Activated CD4-positive, alpha-beta memory T cell treated with anti-CD3 and anti-CD28 coated beads for 36 hours (primary cell): ENCODE measurements around the gene ANKRD39. TPM values are rescaled to one million over a fixed set of nuclear protein-coding genes. Genes with fewer than 3 reads are reported as not detected.
A peak's percentile ranks its signal among the peaks of the same experiment; 100 is the strongest.

Experiments
- CTCF ChIA-PET: fragments of 350-600 bp; sonication (Branson Sonifier 250); formaldehyde crosslinking; loops from one replicate; lab custom pipeline; 2021; ENCODE audit warnings: antibody characterized with exemption, inconsistent platforms; lab: Charles Lee
- POLR2A ChIA-PET: fragments of 350-600 bp; sonication (Branson Sonifier 250); formaldehyde crosslinking; loops from one replicate; lab custom pipeline; 2021; ENCODE audit warnings: antibody characterized with exemption; lab: Charles Lee
- DNase-seq: peaks from one replicate; pipeline ENCODE4 v3.0.0-alpha.2; 2020
- H3K27ac Mint-ChIP-seq: one replicate; pipeline ENCODE4 v1.8.0; 2021; ENCODE audit warnings: mixed read lengths
- H3K27me3 Mint-ChIP-seq: one replicate; pipeline ENCODE4 v1.8.0; 2021; ENCODE audit warnings: mixed read lengths
- H3K36me3 Mint-ChIP-seq: one replicate; pipeline ENCODE4 v1.8.0; 2021; ENCODE audit warnings: mixed read lengths
- H3K4me1 Mint-ChIP-seq: one replicate; pipeline ENCODE4 v1.8.0; 2021; ENCODE audit warnings: low read depth, mixed read lengths
- H3K4me3 Mint-ChIP-seq: one replicate; pipeline ENCODE4 v1.8.0; 2021; ENCODE audit warnings: mild to moderate bottlenecking, mixed read lengths
- H3K9me3 Mint-ChIP-seq: one replicate; pipeline ENCODE4 v1.8.0; 2021; ENCODE audit warnings: mixed read lengths
- intact Hi-C: fragments of 100-400 bp; cut with micrococcal nuclease; formaldehyde crosslinking; loops from one replicate; pipeline ENCODE4 v1.15.1; 2023
- total RNA-seq, 2 experiments: library from RNA; stranded (reverse); gene quantifications; one replicate each; pipeline ENCODE4 v1.2.3, GENCODE V29; 2021

The ANKRD39 gene
- total RNA-seq, 2 experiments from 2014 or later, result 29.0 to 35.1 TPM

DNA sequence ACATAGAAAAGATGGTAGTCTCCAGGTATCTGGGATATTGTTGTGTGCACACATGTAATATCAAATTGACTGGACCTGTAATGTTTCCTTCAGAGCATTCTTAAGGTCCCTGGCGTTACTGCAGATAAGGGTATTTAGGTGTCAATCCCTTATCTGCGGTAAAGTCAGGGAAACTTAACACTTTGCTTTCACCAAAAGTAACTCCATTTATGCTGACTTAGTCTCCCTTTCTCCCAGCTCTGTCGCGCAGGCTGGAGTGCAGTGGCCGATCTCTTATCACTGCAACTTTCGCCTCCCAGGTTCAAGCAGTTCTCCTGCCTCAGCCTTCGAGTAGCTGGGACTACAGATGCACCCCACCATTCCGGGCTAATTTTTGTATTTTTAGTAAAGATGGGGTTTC, 39.9 kb downstream of the ANKRD39 start:
- no peaks in the 10 kb centered on the region for H3K9me3 Mint-ChIP-seq
- H3K36me3 Mint-ChIP-seq, result peaks cover 4% of the 10 kb centered on the region
- peak overlapping the region; percentile 79 for H3K4me3 Mint-ChIP-seq
- intact Hi-C loops, result loop anchor here (5.0 kb wide), 4 partner anchors 39 to 294 kb away; partner anchors contain the start of genes ANKRD36, ANKRD39 and CNNM4
- no peaks in the 10 kb centered on the region for H3K27me3 Mint-ChIP-seq
- H3K27ac Mint-ChIP-seq, result peak overlapping the region; percentile 49
- no peak for DNase-seq
- ChIA-PET CTCF (interaction anchor here (1.8 kb wide), 1 partner anchor 40 kb away, joined by 10 read pairs; the partner anchor contains the start of gene ANKRD39), POLR2A (interaction anchor here (2.0 to 3.6 kb wide), 2 partner anchors 16 to 40 kb away, joined by 6 to 17 read pairs; partner anchors contain the start of gene ANKRD39)
- peaks cover 57% of the 10 kb centered on the region for H3K4me1 Mint-ChIP-seq

DNA sequence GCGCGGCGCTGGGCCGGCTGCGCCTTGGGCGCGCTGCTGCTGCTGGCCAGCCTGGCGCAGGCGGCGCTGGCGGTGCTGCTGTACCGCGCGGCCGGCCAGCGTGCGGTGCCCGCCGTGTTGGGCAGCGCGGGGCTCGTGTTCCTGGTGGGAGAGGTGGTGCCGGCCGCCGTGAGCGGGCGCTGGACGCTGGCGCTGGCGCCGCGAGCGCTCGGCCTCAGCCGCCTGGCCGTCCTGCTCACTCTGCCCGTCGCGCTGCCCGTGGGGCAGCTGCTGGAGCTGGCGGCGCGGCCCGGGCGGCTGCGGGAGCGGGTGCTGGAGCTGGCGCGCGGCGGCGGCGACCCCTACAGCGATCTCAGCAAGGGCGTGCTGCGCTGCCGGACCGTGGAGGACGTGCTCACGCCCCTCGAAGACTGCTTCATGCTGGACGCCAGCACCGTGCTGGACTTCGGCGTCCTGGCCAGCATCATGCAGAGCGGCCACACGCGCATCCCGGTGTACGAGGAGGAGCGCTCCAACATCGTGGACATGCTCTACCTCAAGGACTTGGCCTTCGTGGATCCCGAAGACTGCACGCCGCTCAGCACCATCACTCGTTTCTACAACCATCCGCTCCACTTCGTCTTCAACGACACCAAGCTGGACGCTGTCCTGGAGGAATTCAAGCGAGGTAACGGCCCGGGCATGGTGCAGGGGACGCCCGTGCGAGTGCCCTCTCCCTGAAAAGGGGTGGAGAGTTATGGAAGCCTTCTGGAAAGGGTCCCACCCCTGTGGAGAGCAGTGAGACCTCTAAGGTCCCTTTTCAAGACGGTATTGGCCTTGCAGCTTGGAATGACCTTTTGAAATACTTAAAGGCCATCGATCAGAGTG, 40.7 kb downstream of the ANKRD39 start:
- POLR2A ChIA-PET, result interaction anchor here (0.9 to 3.6 kb wide), 8 partner anchors 15 to 273 kb away, joined by 3 to 17 read pairs (median 4); partner anchors contain the start of genes ANKRD39 and CNNM4
- intact Hi-C loops, result loop anchor here (1.0 to 5.0 kb wide), 5 partner anchors 11 to 295 kb away; partner anchors contain the start of genes ANKRD36, ANKRD39 and CNNM4
- peaks cover 64% of the 10 kb centered on the region for H3K4me1 Mint-ChIP-seq
- H3K36me3 Mint-ChIP-seq, result peaks cover 4% of the 10 kb centered on the region
- H3K4me3 Mint-ChIP-seq, result peak overlapping the region; percentile 79
- CTCF ChIA-PET, result interaction anchor here (0.8 to 2.3 kb wide), 18 partner anchors 11 to 295 kb away, joined by 3 to 14 read pairs (median 4); partner anchors contain the start of genes ANKRD36, ANKRD39 and CNNM4
- no peak overlapping the region for H3K27ac Mint-ChIP-seq
- DNase-seq, result no peak
- H3K27me3 Mint-ChIP-seq, result no peaks in the 10 kb centered on the region
- H3K9me3 Mint-ChIP-seq, result no peaks in the 10 kb centered on the region

DNA sequence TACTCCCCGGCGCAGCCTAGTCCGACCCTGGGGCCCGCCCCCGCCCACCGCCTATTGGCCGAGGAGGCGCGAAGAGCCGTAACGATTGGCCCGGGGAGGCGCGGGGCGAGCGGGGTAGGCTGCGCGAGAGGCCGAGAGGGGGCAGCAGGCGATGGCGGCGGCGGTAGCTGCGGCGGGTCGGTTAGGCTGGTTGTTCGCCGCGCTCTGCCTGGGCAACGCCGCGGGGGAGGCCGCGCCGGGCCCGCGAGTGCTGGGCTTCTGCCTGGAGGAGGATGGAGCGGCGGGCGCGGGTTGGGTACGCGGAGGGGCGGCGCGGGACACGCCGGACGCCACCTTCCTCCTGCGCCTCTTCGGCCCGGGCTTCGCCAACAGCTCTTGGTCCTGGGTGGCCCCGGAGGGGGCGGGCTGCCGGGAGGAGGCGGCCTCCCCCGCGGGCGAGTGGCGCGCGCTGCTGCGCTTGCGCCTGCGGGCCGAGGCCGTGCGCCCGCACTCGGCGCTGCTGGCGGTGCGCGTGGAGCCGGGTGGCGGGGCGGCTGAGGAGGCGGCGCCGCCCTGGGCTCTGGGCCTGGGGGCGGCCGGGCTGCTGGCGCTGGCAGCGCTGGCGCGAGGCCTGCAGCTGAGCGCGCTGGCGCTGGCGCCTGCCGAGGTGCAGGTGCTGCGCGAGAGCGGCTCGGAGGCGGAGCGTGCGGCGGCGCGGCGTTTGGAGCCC, 41.5 kb downstream of the ANKRD39 start, which contains the start of gene CNNM3:
TSS of gene CNNM3 (plus strand) at position 142 of the 709 bp plus-strand sequence. CDS start at position 152, 10 bp downstream.
- DNase-seq, result peak; percentile 97
- Mint-ChIP-seq H3K36me3 (peaks cover 4% of the 10 kb centered on the region), H3K9me3 (no peaks in the 10 kb centered on the region), H3K27me3 (no peaks in the 10 kb centered on the region), H3K4me3 (peak within 1 kb of the TSS; percentile 82), H3K27ac (peak within 1 kb of the TSS; percentile 77), H3K4me1 (peaks cover 60% of the 10 kb centered on the region)
- intact Hi-C loops, result loop anchor here (1.0 to 5.0 kb wide), 5 partner anchors 10 to 296 kb away; partner anchors contain the start of genes ANKRD36, ANKRD39 and CNNM4
- ChIA-PET POLR2A (interaction anchor here (0.9 to 3.6 kb wide), 8 partner anchors 14 to 272 kb away, joined by 3 to 17 read pairs (median 4); partner anchors contain the start of genes ANKRD39 and CNNM4), CTCF (interaction anchor here (0.8 to 2.3 kb wide), 18 partner anchors 10 to 296 kb away, joined by 3 to 14 read pairs (median 3); partner anchors contain the start of genes ANKRD36, ANKRD39 and CNNM4)

DNA sequence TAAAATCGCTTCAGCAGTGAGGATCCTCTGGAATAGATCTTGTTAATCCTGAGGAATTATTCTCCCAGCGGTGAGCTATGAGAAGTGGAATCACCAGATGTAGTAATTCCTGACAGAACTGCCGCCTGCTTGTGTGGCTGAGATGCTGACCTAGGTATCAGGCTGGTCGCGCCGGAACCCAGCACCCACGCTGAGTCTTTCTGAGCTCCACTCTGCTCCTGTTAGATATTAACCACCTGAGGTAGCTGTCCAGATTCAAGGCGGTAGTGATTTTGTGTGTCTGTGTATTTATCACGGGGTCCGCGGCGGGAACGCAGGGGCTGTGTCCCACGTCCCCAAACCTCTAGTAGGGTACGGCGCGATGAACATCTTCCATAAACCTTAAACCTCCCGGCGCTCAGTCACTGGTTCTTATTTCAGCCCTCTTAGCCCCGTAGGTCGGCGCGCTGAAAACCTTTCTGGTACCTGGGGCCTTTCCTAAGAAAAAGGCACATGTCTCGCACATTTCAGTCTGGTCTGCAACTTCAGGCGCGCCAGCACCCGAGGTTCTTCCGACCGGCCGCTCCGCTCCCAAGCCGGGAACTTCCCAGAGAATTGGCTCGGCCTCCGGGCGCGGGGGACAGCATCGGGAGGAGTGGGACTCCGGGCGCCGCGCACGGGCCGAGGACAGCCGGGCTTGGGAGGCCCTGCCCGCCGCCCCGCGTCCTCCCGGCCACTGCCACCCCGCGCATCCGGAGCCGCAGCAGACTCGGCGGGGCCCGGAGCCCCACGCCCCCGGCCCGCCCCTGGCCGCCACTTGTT, 42.3 kb downstream of the ANKRD39 start:
- ChIA-PET POLR2A (interaction anchor here (1.2 to 3.6 kb wide), 5 partner anchors 24 to 147 kb away, joined by 3 to 17 read pairs (median 5); partner anchors contain the start of genes ANKRD39 and CNNM4), CTCF (interaction anchor here (0.8 to 2.3 kb wide), 12 partner anchors 9 to 139 kb away, joined by 3 to 14 read pairs (median 4); partner anchors contain the start of genes ANKRD39 and CNNM4)
- Mint-ChIP-seq H3K27me3 (no peaks in the 10 kb centered on the region), H3K36me3 (peaks cover 4% of the 10 kb centered on the region), H3K4me1 (peaks cover 52% of the 10 kb centered on the region), H3K4me3 (peak overlapping the region; percentile 82), H3K9me3 (no peaks in the 10 kb centered on the region), H3K27ac (peak overlapping the region; percentile 77)
- intact Hi-C loops, result loop anchor here (1.0 to 5.0 kb wide), 6 partner anchors 9 to 297 kb away; partner anchors contain the start of genes ANKRD36, ANKRD39 and CNNM4
- peak; percentile 45 for DNase-seq

DNA sequence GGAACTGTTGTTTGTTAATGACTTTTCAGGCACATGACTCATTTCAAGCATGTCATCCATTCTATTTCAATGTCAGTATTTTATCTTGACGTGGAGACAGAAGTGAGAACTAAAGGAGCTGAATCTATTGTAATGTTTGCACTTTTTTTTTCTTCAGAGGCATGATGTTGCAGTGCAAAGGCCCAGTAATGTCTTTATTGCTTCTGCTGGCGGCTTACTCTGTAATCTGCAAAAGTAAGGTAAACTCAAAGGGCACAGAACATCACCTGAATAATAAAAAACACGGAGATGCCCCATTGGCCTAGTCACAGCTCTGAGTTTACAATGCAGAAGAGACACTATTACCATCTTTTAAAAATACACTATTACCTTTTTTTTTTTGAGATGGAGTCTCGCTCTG, 44.2 kb downstream of the ANKRD39 start:
- POLR2A ChIA-PET, result no interaction called here
- H3K36me3 Mint-ChIP-seq, result peaks cover 4% of the 10 kb centered on the region
- H3K4me3 Mint-ChIP-seq, result no peak overlapping the region
- DNase-seq, result no peak
- no peaks in the 10 kb centered on the region for H3K9me3 Mint-ChIP-seq
- H3K27me3 Mint-ChIP-seq, result no peaks in the 10 kb centered on the region
- peaks cover 33% of the 10 kb centered on the region for H3K4me1 Mint-ChIP-seq
- CTCF ChIA-PET, result interaction anchor here (1.3 to 2.2 kb wide), 3 partner anchors 13 to 137 kb away, joined by 4 to 9 read pairs (median 5); partner anchors contain the start of gene ANKRD39
- intact Hi-C loops, result no loop called here
- H3K27ac Mint-ChIP-seq, result no peak overlapping the region

DNA sequence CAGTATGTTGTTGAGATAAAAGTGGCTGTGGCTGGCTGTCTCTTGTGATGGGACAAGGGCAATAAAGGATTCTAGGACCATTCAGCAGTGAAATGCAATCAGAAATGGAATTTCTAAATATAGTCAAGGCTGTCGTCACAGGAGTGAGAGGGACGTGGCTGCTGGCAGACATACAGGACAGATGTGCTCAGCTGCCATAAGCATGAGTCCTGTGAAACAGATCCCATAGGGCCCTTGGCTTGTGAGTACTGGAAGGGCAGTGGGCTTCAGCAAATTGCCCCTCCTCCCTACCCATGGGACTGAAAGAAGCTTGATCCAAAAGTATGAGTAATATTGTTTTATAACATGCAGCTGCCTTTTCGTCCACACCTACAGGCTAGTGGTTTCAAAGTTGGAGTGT, 45.9 kb downstream of the ANKRD39 start:
- H3K4me1 Mint-ChIP-seq, result peaks cover 18% of the 10 kb centered on the region
- H3K4me3 Mint-ChIP-seq, result no peak overlapping the region
- no peak for DNase-seq
- CTCF ChIA-PET, result interaction anchor here (2.2 kb wide), 1 partner anchor 11 kb away, joined by 5 read pairs; no protein-coding TSS in a partner anchor
- intact Hi-C loops, result no loop called here
- POLR2A ChIA-PET, result no interaction called here
- peaks cover 1% of the 10 kb centered on the region for H3K36me3 Mint-ChIP-seq
- H3K9me3 Mint-ChIP-seq, result no peaks in the 10 kb centered on the region
- no peaks in the 10 kb centered on the region for H3K27me3 Mint-ChIP-seq
- no peak overlapping the region for H3K27ac Mint-ChIP-seq

DNA sequence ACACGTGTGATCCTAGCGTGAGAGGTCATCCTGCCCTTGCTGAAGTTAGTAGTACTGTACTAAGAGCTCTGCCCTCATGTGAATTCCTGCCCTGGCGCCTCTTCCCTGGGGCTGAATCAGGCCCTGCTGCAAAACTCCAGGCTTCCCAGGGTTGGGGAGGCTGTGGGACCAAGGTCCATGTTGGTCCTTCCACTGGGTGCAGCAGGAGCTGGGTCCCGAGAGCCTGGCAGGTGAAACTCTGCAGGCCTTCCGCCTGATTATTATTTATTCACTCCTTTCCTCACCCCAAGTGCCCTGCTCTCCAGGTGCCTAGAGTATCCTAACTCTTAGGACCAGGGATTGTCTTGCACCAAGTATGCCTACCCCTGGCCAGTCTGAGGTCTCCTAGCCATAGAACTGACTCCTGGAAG, 47.0 kb downstream of the ANKRD39 start:
- Mint-ChIP-seq H3K4me1 (peaks cover 27% of the 10 kb centered on the region), H3K4me3 (no peak overlapping the region), H3K9me3 (no peaks in the 10 kb centered on the region), H3K27ac (no peak overlapping the region), H3K27me3 (no peaks in the 10 kb centered on the region), H3K36me3 (peaks cover 1% of the 10 kb centered on the region)
- CTCF ChIA-PET, result interaction anchor here (0.8 kb wide), 1 partner anchor 47 kb away, joined by 3 read pairs; the partner anchor contains the start of gene ANKRD39
- intact Hi-C loops, result no loop called here
- no peak for DNase-seq
- POLR2A ChIA-PET, result no interaction called here

DNA sequence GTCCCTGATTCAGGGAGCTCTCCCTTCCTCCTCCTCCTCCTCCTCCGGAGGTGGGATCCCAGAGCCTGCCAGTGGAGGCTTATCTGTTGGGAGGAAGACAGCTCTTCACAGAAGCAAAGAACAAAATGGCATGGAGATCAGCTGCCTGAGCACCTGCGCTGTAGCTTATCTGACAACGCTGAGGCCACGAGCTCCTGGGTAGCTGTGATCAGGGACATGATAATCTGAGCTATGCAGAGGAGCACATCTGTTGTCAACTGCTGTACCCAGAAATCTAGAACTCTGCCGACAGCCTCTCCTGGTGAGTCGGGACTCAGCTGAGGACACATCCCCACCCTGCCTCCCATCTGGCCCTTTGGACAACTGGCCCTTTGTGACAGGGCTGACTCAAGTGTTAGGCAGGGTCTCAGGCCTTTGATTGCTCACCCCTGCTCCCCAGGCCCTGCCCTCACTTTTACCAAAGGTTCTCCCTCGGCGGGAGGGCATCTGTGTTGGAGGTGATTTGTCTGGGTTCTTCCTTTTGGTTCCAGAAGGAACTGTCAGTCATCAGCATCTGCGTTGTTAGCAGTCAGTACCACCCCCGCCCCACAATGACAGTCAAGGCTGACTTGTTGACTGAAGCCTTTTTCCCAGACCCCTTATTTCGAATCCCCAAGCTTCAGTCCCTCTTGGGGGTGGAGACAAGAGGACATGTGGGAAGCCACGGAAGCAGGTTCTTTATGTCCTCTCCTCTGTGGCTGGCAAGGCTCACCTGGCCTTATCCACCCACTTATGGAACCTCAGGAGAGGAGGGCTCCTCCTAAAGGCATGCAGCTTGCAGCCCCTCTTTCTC, 47.6 kb downstream of the ANKRD39 start:
- DNase-seq, result no peak
- H3K4me3 Mint-ChIP-seq, result no peak overlapping the region
- POLR2A ChIA-PET, result no interaction called here
- CTCF ChIA-PET, result interaction anchor here (0.7 to 0.8 kb wide), 2 partner anchors 9 to 48 kb away, joined by 3 read pairs; partner anchors contain the start of gene ANKRD39
- no peaks in the 10 kb centered on the region for H3K9me3 Mint-ChIP-seq
- H3K36me3 Mint-ChIP-seq, result peaks cover 1% of the 10 kb centered on the region
- peak overlapping the region; percentile 11 for H3K27ac Mint-ChIP-seq
- no peaks in the 10 kb centered on the region for H3K27me3 Mint-ChIP-seq
- H3K4me1 Mint-ChIP-seq, result peaks cover 23% of the 10 kb centered on the region
- intact Hi-C loops, result loop anchor here (10.0 kb wide), 1 partner anchor 175 kb away; the partner anchor contains the start of gene KANSL3

DNA sequence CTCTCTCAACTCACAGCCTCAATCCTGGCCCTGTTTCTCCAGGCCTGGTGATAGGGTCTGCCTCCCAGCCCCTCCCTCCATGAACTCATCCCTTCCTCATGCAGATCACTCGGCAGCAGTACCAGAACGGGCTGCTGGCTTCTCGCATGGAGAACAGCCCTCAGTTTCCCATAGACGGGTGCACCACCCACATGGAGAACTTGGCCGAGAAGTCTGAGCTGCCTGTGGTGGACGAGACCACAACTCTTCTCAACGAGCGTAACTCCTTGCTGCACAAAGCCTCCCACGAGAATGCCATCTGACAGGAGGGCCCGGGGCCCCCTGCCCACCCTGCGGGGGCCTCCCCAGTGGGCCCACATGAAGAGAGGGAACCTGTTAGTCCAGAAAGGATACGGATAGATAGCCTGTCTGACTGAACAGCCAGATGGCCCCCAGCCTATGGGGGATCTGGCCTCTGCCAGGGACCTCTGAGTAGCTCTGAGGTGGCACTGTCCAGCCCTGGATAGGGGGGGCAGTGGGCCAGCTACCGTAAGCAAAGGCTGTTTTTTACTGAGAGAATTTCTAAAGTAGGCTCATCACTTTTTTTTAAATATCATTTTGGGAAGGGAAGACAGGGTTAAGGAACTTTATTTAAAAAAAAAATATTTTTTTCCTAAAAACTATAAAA, 48.5 kb downstream of the ANKRD39 start:
- CTCF ChIA-PET, result interaction anchor here (0.7 kb wide), 1 partner anchor 9 kb away, joined by 3 read pairs; no protein-coding TSS in a partner anchor
- Mint-ChIP-seq H3K27me3 (no peaks in the 10 kb centered on the region), H3K4me1 (peaks cover 21% of the 10 kb centered on the region), H3K9me3 (no peaks in the 10 kb centered on the region), H3K27ac (no peak overlapping the region), H3K36me3 (peaks cover 1% of the 10 kb centered on the region), H3K4me3 (no peak overlapping the region)
- POLR2A ChIA-PET, result no interaction called here
- DNase-seq, result no peak
- intact Hi-C loops, result loop anchor here (10.0 kb wide), 1 partner anchor 175 kb away; the partner anchor contains the start of gene KANSL3
